Smooth muscle cell (in vitro differentiated cells): Measurements from ENCODE around the gene JOSD2. TPM values are rescaled to one million over a fixed set of nuclear protein-coding genes. Genes with fewer than 3 reads are reported as not detected.

Source experiments
- DNase-seq: peaks from one replicate; lab custom pipeline; 2025; ENCODE audit not compliant: unreplicated experiment; lab: John Stamatoyannopoulos, UW
- H2AFZ ChIP-seq: fragments of 200-600 bp; sonication (generic); 2 replicates; pipeline ENCODE4 v1.6.0; 2016; ENCODE audit warnings: antibody characterized with exemption, low read depth, mild to moderate bottlenecking
- H3F3A ChIP-seq: fragments of 200-600 bp; sonication (generic); 2 replicates; pipeline ENCODE4 v1.6.0; 2017; ENCODE audit warnings: antibody characterized with exemption, low read depth
- H3K27ac ChIP-seq: fragments of 200-600 bp; sonication (generic); 2 replicates; pipeline ENCODE4 v1.5.1; 2016; ENCODE audit warnings: low read depth, mild to moderate bottlenecking
- H3K27me3 ChIP-seq: fragments of 200-600 bp; sonication (generic); 2 replicates; pipeline ENCODE4 v1.6.1; 2016; ENCODE audit warnings: low read depth, mild to moderate bottlenecking
- H3K36me3 ChIP-seq: fragments of 200-600 bp; sonication (generic); 2 replicates; pipeline ENCODE4 v1.5.1; 2016; ENCODE audit warnings: low read depth
- H3K4me1 ChIP-seq: fragments of 200-600 bp; sonication (generic); 2 replicates; pipeline ENCODE4 v1.5.1; 2016; ENCODE audit warnings: low read depth
- H3K4me2 ChIP-seq: fragments of 200-600 bp; sonication (generic); 2 replicates; pipeline ENCODE4 v1.6.0; 2016; ENCODE audit warnings: mild to moderate bottlenecking
- H3K4me3 ChIP-seq: fragments of 200-600 bp; sonication (generic); 2 replicates; pipeline ENCODE4 v1.5.1; 2016; ENCODE audit warnings: mild to moderate bottlenecking
- H3K79me2 ChIP-seq: fragments of 200-600 bp; sonication (generic); 2 replicates; pipeline ENCODE4 v1.6.0; 2016; ENCODE audit warnings: low read depth, mild to moderate bottlenecking
- H3K9ac ChIP-seq: fragments of 200-600 bp; sonication (generic); 2 replicates; pipeline ENCODE4 v1.6.0; 2016; ENCODE audit warnings: low read depth
- H3K9me3 ChIP-seq: fragments of 200-600 bp; sonication (generic); replicated peaks from 2 replicates; pipeline ENCODE4 v1.5.1; 2016; ENCODE audit warnings: low read depth
- H4K20me1 ChIP-seq: fragments of 200-600 bp; sonication (generic); 2 replicates; pipeline ENCODE4 v1.6.0; 2016; ENCODE audit warnings: low read depth
- WGBS: methylation state at CpG from one replicate; pipeline ENCODE4 v1.1.7; 2016; ENCODE audit warnings: low lambda C conversion rate; 5-methylcytosine and 5-hydroxymethylcytosine counted together
- polyA plus RNA-seq: library from polyadenylated mRNA; unstranded; fragments of >200 nt; fragmentation: Nextera tagmentation; extraction: Ambion mirVana; gene quantifications from 2 replicates; pipeline ENCODE4 v1.2.1, GENCODE V29; 2016
- total RNA-seq: library from RNA; depleted of rRNA; stranded (reverse); fragments of >200 nt; gene quantifications from 2 replicates; pipeline ENCODE4 v1.2.3, GENCODE V29; 2014
- TF ChIP-seq, protein P1 (sequence below): fragments of 200-600 bp; sonication (generic); IDR thresholded peaks from 2 replicates; pipeline ENCODE4 v1.5.1; 2017; ENCODE audit warnings: borderline replicate concordance, mild to moderate bottlenecking, antibody characterized with exemption; ENCODE audit not compliant: insufficient read depth, poor library complexity, severe bottlenecking

The JOSD2 gene
- total and polyA plus RNA-seq, 2 experiments from 2014 or later, result 17.1 to 77.6 TPM

DNA sequence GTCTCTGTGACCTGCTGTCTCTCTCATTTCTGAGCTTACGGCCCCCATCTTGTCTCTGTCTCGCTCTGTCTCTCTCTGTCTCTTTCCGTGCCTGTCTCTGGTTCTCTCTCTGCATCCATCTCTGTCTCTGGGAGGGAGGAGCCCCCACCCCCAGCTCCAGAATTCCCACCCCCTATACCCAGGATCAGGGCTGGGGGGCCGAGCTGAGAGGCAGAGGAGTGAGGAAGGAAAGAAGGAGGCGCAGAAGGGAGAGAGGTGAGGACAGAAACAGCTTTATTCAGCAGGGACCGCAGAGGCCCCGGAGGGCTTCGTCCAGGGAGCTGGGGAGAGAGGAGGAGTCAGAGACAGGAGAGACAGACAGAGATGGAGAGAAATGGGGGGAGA lies 14.0 kb downstream of the JOSD2 start:
- 81% methylated on average over 8 of the region's 8 CpGs for WGBS
- peaks cover 18% of the 10 kb centered on the region for H3K27me3 ChIP-seq
- no peak for DNase-seq
- no peak overlapping the region for H2AFZ ChIP-seq
- no peaks in the 10 kb centered on the region for H4K20me1 ChIP-seq
- H3K36me3 ChIP-seq, result no peaks in the 10 kb centered on the region
- H3K79me2 ChIP-seq, result no peaks in the 10 kb centered on the region
- H3K27ac ChIP-seq, result no peak overlapping the region
- H3K4me2 ChIP-seq, result no peak overlapping the region
- H3K4me3 ChIP-seq, result no peak overlapping the region
- H3F3A ChIP-seq, result no peaks in the 10 kb centered on the region
- no peak overlapping the region for H3K9ac ChIP-seq
- no peaks in the 10 kb centered on the region for H3K9me3 ChIP-seq
- no peaks in the 10 kb centered on the region for H3K4me1 ChIP-seq
- TF ChIP-seq, protein P1, sequence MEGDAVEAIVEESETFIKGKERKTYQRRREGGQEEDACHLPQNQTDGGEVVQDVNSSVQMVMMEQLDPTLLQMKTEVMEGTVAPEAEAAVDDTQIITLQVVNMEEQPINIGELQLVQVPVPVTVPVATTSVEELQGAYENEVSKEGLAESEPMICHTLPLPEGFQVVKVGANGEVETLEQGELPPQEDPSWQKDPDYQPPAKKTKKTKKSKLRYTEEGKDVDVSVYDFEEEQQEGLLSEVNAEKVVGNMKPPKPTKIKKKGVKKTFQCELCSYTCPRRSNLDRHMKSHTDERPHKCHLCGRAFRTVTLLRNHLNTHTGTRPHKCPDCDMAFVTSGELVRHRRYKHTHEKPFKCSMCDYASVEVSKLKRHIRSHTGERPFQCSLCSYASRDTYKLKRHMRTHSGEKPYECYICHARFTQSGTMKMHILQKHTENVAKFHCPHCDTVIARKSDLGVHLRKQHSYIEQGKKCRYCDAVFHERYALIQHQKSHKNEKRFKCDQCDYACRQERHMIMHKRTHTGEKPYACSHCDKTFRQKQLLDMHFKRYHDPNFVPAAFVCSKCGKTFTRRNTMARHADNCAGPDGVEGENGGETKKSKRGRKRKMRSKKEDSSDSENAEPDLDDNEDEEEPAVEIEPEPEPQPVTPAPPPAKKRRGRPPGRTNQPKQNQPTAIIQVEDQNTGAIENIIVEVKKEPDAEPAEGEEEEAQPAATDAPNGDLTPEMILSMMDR, result no peak

DNA sequence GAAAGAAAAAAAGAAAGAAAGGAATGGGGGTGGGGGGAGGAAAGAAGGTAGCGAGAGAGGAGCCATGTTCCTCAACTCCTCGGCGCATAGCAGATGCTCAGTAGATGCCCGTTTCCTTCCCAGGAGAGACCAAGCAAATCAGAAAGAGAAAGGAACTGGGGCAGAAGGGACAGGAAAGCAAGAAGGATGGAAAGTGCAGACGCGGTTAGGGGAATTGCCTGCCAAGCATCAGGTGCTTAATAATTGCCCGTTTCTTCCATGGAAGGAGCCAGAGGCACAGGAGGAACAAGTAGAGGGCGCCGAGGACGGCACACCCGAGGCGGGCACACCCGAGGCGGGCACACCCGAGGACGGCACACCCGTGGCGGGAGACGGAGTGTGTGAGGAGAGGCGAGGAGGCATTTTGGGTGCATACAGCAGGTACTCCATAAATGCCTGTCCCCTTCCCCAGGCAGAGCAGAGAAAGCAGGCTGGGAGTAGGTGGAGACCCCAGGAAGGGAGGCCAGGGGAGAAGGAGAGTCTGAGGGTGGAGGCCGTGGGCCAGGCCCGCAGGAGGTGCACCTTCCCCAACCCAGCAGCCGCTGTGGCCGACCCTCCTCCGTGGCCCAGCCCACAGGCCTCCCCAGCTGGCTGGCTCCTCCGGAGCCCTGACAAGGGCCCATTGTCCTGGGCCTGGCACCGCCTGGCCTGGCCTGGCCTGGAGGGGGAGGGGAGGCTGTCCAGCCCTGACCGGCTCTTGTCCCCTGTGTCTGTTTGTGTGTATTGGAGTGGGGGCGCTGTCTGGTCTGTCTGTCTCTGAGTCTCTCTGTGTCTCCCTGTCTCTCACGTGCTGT lies 14.6 kb downstream of the JOSD2 start:
- no peak overlapping the region for H3K9ac ChIP-seq
- WGBS, result 73% methylated on average over 29 of the region's 30 CpGs
- H3K9me3 ChIP-seq, result no peaks in the 10 kb centered on the region
- no peaks in the 10 kb centered on the region for H3F3A ChIP-seq
- no peak overlapping the region for H2AFZ ChIP-seq
- H3K79me2 ChIP-seq, result no peaks in the 10 kb centered on the region
- H3K27me3 ChIP-seq, result peaks cover 18% of the 10 kb centered on the region
- H3K4me3 ChIP-seq, result no peak overlapping the region
- H3K27ac ChIP-seq, result no peak overlapping the region
- H3K4me2 ChIP-seq, result no peak overlapping the region
- H3K4me1 ChIP-seq, result no peaks in the 10 kb centered on the region
- DNase-seq, result no peak
- no peaks in the 10 kb centered on the region for H3K36me3 ChIP-seq
- no peaks in the 10 kb centered on the region for H4K20me1 ChIP-seq
- TF ChIP-seq, protein P1, result no peak

DNA sequence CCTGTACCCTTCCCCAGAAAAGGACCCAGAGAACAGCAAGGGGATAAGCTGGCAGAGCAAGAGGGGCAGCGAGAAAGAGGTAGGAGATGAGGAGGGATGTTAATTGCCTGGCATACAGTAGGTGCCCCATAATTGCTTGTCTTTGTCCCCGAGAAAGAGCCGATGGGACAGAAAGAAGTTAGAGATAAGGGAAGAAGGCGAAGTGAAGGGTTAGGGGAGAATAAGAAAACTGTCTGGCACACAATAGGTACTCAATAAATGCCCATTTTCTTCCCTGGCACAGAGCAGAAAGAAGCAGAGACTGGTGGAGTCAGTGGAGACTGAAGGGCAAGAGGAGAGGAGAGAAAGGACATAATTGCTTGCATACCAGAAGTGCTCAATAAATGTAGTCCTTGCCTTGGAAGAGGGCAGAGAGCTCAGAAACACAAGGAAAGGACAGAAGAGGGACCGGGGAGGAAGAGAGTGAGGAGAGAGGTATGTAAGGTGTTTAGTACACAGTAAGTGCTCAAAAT lies 15.9 kb downstream of the JOSD2 start:
- no peaks in the 10 kb centered on the region for H4K20me1 ChIP-seq
- no peak overlapping the region for H3K9ac ChIP-seq
- no peak overlapping the region for H3K4me2 ChIP-seq
- H2AFZ ChIP-seq, result no peak overlapping the region
- DNase-seq, result no peak
- no peak overlapping the region for H3K4me3 ChIP-seq
- TF ChIP-seq, protein P1, result no peak
- H3K27me3 ChIP-seq, result peaks cover 18% of the 10 kb centered on the region
- no peaks in the 10 kb centered on the region for H3K9me3 ChIP-seq
- H3F3A ChIP-seq, result no peaks in the 10 kb centered on the region
- no peaks in the 10 kb centered on the region for H3K79me2 ChIP-seq
- 88% methylated on average over 5 of the region's 5 CpGs for WGBS
- no peaks in the 10 kb centered on the region for H3K4me1 ChIP-seq
- no peak overlapping the region for H3K27ac ChIP-seq
- H3K36me3 ChIP-seq, result no peaks in the 10 kb centered on the region
